SKM-1 treated with dmso at 0.1 percent for 144 hours (cell line): ENCODE measurements around the gene SESTD1.
"Not testable (repeated sequence)": the region's sequence is repeated elsewhere in the genome, so short reads cannot be mapped to it uniquely, and the experiment has no call there.

Experiments used
- DNase-seq: peaks from one replicate; lab custom pipeline; 2025; ENCODE audit not compliant: unreplicated experiment; lab: John Stamatoyannopoulos, UW

The SESTD1 gene

DNA sequence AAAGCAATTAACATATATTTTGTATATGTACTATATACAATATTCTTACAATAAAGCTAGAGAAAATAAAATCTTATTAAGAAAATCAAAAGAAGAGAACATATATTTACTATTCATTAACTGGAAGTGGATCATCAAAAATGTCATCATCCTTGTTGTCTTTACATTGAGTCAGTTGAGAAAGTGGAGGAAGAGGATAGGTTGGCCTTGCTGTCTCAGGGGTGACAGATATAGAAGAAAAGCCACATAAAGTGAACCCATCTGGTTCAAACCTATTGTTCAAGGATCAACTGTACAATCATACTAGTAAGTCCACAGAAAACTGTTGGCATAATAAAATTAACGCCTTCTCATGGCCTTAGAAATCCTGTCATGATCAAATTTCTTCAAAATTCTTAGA, 26.6 kb downstream of the SESTD1 start:
- no peak for DNase-seq

GRCh38 chr2:179237209-179237946, 27.3 kb downstream of the SESTD1 start:
- no peak for DNase-seq

GRCh38 chr2:179235463-179236108, 29.0 kb downstream of the SESTD1 start:
- DNase-seq = peak; percentile 21

GRCh38 chr2:179234658-179235240, 29.9 kb downstream of the SESTD1 start:
- peak; percentile 77 for DNase-seq

DNA sequence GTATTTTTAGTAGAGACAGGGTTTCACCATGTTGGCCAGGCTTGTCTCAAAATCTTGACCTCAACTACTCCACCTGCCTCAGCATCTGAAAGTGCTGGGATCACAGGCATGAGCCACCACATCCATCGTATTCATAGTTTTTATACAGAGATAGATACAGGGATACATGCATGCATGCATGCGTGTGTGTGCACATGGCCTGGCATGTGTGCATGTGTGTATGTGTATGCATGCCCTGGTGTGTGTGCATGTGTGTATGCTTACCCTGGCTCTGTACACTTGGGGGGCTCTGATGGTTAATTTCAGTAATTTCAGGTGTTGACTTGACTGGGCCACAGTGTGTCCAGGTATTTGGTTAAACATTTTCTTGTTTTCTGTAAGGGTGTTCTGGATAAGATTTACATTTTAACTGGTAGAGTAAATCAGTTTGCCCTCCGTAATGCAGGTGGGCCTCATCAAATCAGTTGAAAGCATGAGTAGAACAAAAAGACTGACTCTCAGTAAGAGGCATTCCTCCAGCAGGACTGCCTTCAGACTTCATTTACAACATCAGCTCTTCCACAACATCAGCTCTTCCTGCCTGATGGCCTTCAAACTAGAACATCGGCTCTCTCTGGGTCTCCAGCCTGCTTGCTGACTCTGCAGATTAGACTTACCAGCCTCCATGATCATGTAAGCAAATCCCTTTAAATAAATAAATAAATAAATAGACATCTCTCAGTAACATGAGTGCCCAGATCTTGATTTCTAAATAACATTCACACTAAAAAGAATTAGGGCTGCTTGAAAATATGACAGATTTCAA, 30.8 kb downstream of the SESTD1 start:
- no peak for DNase-seq

GRCh38 chr2:179233083-179233490, 31.5 kb downstream of the SESTD1 start:
- DNase-seq = no peak

- DNase-seq = no peak
These were observed 37.7 kb downstream of the SESTD1 start for GRCh38 chr2:179226961-179227259.

DNA sequence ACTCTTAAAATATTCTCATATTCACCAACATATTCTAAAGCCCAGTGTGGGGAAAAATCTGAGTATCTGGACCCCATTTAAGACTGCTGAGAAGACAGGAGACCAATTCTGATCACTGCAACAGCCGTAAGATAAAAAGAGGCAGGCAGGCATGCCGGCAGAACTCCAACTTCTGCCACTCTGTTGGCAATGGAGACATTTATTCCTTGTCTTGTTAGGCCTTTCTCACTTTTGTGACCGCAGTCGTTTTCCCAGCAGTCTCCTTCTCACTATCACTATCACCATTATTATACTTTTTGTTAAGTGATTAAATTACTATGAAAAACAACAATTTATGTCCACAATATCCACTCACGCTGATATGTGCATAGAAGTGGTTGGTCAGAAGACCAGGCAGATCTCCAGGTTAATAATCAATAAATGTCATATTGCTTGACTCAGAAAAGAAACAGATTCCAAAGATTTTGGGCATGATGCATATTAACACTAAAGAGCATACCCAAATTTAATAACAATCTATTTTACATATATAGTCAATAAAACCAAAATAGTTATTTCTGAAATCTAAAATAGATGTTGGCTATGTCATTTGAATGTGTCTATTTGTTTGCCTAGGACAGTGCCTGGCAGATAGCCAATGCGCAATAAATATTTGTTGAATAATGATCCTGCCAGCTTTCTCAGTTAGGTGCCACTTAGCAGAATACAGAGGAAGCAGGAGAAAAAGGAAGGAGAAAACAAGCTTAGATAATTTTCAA, 38.2 kb downstream of the SESTD1 start:
- no peak for DNase-seq

GRCh38 chr2:179224361-179224760, 40.3 kb downstream of the SESTD1 start:
- DNase-seq = no peak

DNA sequence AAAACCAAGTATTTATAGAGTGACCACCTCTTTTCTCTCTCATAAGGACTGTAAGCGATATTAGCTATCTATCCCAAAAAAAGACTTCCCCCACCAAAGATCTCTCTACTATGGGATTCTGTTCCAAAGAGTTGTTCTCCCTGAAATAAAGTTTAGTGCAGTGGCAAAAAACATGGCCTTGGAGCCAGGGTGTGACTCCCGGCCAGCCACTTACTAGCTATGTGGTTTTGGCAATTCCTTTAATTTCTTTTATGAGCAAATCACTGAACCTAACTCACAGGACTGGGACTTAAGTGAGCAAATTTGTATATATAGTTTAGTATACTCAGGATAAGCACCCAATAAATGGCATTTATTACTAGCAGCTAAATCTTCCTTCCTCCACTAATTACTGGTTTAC, 42.6 kb downstream of the SESTD1 start:
- no peak for DNase-seq

DNA sequence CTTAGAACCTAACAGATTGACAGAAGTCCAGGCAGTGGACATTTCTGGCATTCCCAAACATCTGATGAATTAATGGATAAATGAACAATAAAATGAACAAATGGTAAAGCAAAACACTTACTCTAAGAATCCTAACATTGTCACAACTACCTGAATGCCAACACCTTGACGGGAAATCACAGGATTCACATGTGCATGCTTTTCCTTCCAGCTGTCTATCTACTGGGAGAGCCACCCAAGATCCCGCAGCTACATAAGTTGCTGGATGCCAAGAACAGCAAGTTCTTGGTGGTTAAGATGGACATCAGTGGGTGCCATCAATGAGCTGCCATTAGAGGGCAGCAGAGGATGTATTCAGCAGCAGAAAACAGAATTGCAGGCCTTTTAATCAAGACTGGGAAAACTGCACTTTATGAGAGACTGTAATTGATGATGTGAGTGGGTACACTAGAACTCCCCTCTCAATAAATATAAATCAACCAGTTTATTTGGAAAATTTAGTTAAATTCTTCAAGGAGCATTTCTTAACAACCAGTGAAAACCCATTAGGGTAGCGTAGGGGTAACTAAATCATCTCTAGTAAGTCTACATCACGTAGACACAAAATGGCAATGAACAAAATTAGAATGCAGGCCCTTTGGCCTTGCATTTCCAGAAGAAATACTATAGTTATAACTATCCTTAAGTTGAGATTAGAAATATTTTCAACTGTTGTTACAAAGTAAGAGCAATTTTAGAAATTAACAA, 45.6 kb downstream of the SESTD1 start:
- peak; percentile 39 for DNase-seq

DNA sequence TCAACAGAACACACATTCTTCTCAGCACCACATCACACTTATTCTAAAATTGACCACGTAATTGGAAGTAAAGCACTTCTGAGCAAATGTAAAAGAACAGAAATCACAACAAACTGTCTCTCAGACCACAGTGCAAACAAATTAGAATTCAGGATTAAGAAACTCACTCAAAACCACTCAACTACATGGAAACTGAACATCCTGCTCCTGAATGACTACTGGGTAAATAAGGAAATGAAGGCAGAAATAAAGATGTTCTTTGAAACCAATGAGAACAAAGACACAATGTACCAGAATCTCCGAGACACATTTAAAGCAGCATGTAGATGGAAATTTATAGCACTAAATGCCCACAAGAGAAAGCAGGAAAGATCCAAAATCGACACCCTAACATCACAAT, 50.0 kb downstream of the SESTD1 start:
- DNase-seq = not testable (repeated sequence)

- no peak for DNase-seq
These were observed 53.3 kb downstream of the SESTD1 start for GRCh38 chr2:179211355-179211754.

GRCh38 chr2:179208277-179208676, 56.4 kb downstream of the SESTD1 start:
- not testable (repeated sequence) for DNase-seq

- no peak for DNase-seq
These were observed 57.6 kb downstream of the SESTD1 start for GRCh38 chr2:179207047-179207446.

GRCh38 chr2:179201869-179202268, 62.8 kb downstream of the SESTD1 start:
- no peak for DNase-seq

DNA sequence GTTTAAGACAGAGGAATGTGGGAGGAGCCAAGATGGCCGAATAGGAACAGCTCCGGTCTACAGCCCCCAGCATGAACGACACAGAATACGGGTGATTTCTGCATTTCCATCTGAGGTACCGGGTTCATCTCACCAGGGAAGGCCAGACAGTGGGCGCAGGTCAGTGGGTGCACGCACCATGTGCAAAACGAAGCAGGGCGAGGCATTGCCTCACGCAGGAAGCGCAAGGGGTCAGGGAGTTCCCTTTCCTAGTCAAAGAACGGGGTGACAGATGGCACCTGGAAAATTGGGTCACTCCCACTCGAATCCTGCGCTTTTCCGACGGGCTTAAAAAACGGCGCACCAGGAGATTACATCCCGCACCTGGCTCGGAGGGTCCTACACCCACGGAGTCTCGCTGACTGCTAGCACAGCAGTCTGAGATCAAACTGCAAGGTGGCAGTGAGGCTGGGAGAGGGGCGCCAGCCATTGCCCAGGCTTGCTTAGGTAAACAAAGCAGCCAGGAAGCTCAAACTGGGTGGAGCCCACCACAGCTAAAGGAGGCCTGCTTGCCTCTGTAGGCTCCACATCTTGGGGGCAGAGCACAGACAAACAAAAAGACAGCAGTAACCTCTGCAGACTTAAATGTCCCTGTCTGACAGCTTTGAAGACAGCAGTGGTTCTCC, 68.6 kb downstream of the SESTD1 start:
- not testable (repeated sequence) for DNase-seq

- peak; percentile 20 for DNase-seq
These were observed 69.5 kb downstream of the SESTD1 start for GRCh38 chr2:179195141-179195540.

- DNase-seq = no peak
These were observed 70.8 kb downstream of the SESTD1 start for GRCh38 chr2:179193759-179194394.
